ENCODE data around the gene GABRB1.

Gene GABRB1

GRCh38 chr4:47043821-47044220, 12.5 kb downstream of the GABRB1 start:
- DNase-seq = no peak
- intact Hi-C loops (cut with DNase I) = no loop called here

GRCh38 chr4:47045261-47045660, 13.9 kb downstream of the GABRB1 start:
- no peak for DNase-seq
- intact Hi-C loops (cut with DNase I) = no loop called here

- intact Hi-C loops (cut with DNase I) = no loop called here
- no peak for DNase-seq
These were observed 18.0 kb downstream of the GABRB1 start for GRCh38 chr4:47049347-47049746.

GRCh38 chr4:47050761-47051725, 19.7 kb downstream of the GABRB1 start:
- DNase-seq = no peak
- intact Hi-C loops (cut with DNase I) = no loop called here

DNA sequence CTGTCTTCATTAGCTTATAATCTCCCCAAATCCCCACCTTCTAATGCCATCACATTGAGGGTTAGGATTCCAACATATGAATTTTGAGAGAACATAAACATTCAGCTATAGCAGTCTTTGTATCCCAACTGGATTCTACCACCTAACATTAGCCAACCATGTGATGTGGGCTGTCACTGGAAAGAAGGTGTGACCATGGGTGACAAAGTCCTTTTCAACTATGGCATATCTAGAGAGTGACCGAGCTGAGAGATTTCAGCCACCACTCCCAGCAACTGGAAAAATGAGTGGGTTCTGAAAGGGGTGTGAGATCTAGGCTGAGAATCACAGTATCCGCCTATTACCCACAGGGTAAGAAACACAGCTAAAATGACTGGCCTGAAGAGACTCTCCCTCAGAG, 22.1 kb downstream of the GABRB1 start:
- intact Hi-C loops (cut with DNase I) = no loop called here
- no peak for DNase-seq

DNA sequence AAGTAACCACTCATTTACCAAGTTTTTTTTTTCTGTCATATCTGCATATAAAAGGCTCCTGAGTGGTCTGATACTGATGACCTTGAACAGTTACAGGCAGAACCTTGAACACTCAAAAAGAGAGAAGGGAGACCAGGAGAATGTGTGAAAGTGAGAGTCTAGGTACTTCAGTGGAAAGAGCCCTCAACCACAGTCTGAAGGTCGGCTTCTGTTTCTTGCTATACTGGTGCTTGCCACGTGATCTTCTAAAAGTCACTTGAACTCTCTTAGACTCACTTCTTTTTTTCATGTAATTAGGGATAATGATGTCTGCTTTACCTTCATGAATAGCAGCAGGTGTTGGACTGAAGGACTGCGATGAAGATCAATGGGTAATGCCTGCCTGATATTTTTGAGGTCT, 22.8 kb downstream of the GABRB1 start:
- intact Hi-C loops (cut with DNase I) = no loop called here
- DNase-seq = no peak

DNA sequence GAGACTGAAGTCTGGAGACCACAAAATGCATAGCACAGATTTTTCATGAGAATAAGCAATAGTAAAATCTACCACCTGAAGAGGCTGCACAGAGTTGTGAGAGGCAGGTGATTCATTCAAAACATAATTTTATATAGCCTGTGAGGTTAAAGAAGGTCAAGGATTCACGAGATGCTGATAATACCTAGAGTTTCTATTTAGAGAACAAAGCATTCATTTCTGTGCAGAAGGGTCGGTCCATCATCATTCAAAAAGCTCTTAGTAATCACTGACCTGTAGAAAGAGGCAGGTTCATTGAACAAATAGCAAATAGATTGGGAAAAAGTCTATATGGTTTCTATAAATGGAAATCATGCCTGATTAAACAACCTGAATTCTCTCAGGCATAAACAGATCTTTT, 26.6 kb downstream of the GABRB1 start:
- no peak for DNase-seq
- intact Hi-C loops (cut with DNase I) = no loop called here

DNA sequence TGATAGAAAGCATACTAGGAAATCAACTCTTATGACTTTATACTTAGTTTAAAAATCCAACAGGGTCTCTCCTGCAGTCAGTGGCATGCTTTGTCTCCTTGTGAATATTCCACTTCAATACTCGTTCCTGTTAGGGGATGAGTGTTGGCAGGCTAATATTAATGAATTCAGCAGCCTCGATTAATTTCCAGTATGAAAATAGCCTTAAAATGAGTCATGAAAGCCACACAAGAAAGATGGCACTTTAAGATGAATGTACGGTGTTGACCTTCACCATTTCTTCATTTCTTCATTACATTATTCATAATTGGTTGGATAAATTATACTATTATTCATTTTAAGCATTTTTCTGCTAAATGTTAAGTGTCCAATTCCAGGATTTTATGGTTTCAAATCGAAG, 29.2 kb downstream of the GABRB1 start:
- intact Hi-C loops (cut with DNase I) = no loop called here

GRCh38 chr4:47061435-47061834, 30.1 kb downstream of the GABRB1 start:
- intact Hi-C loops (cut with DNase I) = no loop called here
- DNase-seq = no peak

More for the DNA sequence above, 29.2 kb downstream of the GABRB1 start:
- DNase-seq = no peak

DNA sequence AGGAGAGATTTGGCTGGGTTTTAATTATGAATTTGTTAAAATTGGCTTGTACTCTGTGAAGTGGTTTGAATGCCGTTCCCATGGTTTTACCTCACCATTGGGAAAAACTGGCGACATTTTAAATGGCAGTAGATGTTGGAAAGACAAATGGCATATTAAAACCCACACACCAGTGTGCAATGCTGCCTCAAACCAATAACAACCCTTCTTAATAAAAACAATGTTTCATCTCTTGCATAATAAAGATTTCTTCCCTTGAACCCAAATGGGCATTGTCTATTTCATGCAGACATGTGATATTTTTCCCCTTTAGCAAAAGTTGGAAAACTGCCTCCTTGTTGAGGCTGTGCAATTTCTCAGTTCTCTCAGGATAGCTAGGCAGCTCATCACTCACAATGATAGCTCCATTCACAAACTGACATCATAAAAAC, 33.7 kb downstream of the GABRB1 start:
- intact Hi-C loops (cut with DNase I) = no loop called here
- DNase-seq = no peak

- intact Hi-C loops (cut with DNase I) = no loop called here
- no peak for DNase-seq
These were observed 37.6 kb downstream of the GABRB1 start for GRCh38 chr4:47068986-47069385.

GRCh38 chr4:47071901-47072341, 40.6 kb downstream of the GABRB1 start:
- DNase-seq = no peak
- intact Hi-C loops (cut with DNase I) = no loop called here

- intact Hi-C loops (cut with DNase I) = no loop called here
- DNase-seq = no peak
These were observed 42.3 kb downstream of the GABRB1 start for GRCh38 chr4:47073647-47074046.

- no peak for DNase-seq
- intact Hi-C loops (cut with DNase I) = no loop called here
These were observed 43.4 kb downstream of the GABRB1 start for GRCh38 chr4:47074816-47075215.

GRCh38 chr4:47075262-47075661, 43.9 kb downstream of the GABRB1 start:
- no peak for DNase-seq
- intact Hi-C loops (cut with DNase I) = no loop called here

DNA sequence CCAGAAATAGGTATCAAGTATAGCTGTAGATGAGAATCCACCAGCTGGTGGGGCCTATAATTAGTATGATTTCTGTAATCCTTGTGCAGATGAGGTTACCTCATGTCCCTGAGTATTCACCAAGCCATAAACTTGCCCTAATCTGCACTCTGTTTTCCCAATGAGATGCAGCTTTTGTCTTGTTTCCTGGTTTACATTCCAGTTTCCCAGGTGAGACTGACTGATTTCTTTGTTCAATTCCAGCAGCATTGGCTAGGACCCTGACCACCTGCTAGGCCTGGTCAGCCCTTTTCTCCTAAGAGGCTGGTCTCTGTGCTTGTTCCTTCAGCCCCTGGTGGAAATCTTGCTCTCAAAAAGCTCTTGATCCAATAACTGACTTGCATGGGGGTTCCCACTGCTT, 44.6 kb downstream of the GABRB1 start:
- intact Hi-C loops (cut with DNase I) = no loop called here

DNA sequence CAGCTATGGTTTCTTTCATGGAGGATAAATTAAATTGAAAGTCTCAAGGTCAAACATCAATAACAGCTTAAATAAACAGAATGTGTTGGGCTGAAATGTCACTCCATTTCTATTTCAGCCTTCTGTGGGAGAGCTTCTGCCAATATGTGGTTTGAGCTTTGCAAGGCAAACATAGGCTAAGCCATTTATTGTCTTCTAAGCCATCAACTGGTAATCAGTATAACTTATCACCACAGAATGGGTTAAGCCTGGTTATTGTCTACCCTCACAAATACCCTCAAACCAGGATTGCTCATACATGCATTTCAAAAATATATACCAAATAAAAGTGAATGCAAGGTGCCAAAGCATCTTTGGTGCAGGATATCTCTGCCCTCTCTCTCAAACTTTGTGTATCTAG, 52.7 kb downstream of the GABRB1 start:
- intact Hi-C loops (cut with DNase I) = no loop called here

More for the DNA sequence above, 44.6 kb downstream of the GABRB1 start:
- no peak for DNase-seq

GRCh38 chr4:47084795-47085194, 53.4 kb downstream of the GABRB1 start:
- no peak for DNase-seq
- intact Hi-C loops (cut with DNase I) = no loop called here

More for the DNA sequence above, 52.7 kb downstream of the GABRB1 start:
- DNase-seq = no peak

GRCh38 chr4:47088298-47088697, 56.9 kb downstream of the GABRB1 start:
- intact Hi-C loops (cut with DNase I) = no loop called here
- DNase-seq = peak in 1 of 10 donors; percentile 77

GRCh38 chr4:47095884-47096283, 64.5 kb downstream of the GABRB1 start:
- no peak for DNase-seq
- intact Hi-C loops (cut with DNase I) = no loop called here

- intact Hi-C loops (cut with DNase I) = no loop called here
- no peak for DNase-seq
These were observed 70.1 kb downstream of the GABRB1 start for GRCh38 chr4:47101453-47101852.

DNA sequence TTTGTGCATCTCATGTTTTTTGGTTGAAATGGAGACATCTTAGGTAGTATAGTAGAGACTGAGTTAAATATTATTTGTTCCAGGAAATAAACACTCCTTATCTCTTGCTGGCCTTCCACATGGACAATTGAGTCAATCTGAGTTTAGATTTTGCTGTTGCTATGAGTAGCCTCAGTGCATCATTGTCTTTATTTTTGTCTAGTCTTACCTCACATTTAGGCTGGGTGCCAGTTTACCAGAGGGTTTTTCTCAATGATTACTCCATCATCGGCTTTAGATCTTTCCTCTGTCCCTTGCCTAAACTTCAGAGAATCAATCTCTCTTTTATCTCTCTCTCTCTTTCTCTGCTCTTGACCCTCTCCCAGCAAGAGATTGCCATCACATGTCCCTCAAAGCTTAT, 73.6 kb downstream of the GABRB1 start:
- intact Hi-C loops (cut with DNase I) = no loop called here
- no peak for DNase-seq
